ENCODE results near the gene CXCL8.

DNA sequence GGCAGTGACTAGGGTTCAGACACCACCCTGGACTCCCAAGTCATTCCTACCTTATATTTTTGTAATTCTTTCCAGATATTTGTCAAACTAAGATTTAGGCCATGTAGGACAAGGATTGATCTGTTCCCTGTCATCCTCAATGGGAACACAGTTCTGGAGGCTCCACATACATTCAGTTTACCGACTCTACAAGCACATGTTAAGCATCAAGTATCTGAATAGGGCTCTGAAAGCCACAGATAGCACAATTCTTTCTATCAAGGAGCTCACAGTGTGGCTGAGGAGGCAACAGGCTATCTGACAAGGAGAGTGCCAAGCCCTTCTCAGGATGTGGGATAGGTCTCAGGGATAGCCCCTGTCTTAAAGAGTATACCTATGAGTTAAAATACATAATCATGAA lies 37.0 kb upstream of the CXCL8 start:
- no peak for TF ChIP-seq POLR2A (IDR thresholded peaks at IDR 0.05)
- TF ChIP-seq, protein P1, sequence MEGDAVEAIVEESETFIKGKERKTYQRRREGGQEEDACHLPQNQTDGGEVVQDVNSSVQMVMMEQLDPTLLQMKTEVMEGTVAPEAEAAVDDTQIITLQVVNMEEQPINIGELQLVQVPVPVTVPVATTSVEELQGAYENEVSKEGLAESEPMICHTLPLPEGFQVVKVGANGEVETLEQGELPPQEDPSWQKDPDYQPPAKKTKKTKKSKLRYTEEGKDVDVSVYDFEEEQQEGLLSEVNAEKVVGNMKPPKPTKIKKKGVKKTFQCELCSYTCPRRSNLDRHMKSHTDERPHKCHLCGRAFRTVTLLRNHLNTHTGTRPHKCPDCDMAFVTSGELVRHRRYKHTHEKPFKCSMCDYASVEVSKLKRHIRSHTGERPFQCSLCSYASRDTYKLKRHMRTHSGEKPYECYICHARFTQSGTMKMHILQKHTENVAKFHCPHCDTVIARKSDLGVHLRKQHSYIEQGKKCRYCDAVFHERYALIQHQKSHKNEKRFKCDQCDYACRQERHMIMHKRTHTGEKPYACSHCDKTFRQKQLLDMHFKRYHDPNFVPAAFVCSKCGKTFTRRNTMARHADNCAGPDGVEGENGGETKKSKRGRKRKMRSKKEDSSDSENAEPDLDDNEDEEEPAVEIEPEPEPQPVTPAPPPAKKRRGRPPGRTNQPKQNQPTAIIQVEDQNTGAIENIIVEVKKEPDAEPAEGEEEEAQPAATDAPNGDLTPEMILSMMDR (IDR thresholded peaks at IDR 0.05): no peak
- TF ChIP-seq POLR2AphosphoS5 (IDR thresholded peaks at IDR 0.05): no peak
- no peak for TF ChIP-seq EP300 (IDR thresholded peaks at IDR 0.05)

All from gastroesophageal sphincter (tissue), 3 donors.